ENCODE results near the gene PCDHB1.

The PCDHB1 gene

GRCh38 chr5:141105350-141105749 is 54.2 kb downstream of the PCDHB1 start:
- Histone ChIP-seq H3F3A (ENCODE audit: low read depth) (no peaks in the 10 kb centered on the region), H3K9ac (ENCODE audit: low read depth, low read length, poor library complexity, severe bottlenecking) (no peak overlapping the region), H2AFZ (ENCODE audit: low read length) (no peak overlapping the region), H3K9me2 (replicated peaks; ENCODE audit: low read depth, low read length) (no peaks in the 10 kb centered on the region), H3K4me2 (ENCODE audit: low read depth, low read length, poor library complexity, severe bottlenecking) (no peak overlapping the region), H3K27me3 (ENCODE audit: insufficient read depth, low read length, poor library complexity, severe bottlenecking) (no peaks in the 10 kb centered on the region), H3K9me3 (ENCODE audit: insufficient read depth, low read depth, low read length) (no peaks in the 10 kb centered on the region; the same call in 1 of the 2 replicates), H3K79me2 (ENCODE audit: insufficient read depth, low read length) (no peaks in the 10 kb centered on the region), H4K20me1 (ENCODE audit: insufficient read depth, low read length, poor library complexity, severe bottlenecking) (no peaks in the 10 kb centered on the region), H3K4me3 (ENCODE audit: low read length, poor library complexity, severe bottlenecking) (no peak overlapping the region), H3K4me1 (ENCODE audit: insufficient read depth, low read length, poor library complexity, severe bottlenecking) (no peaks in the 10 kb centered on the region), H3K36me3 (ENCODE audit: insufficient read depth, low read length) (no peaks in the 10 kb centered on the region)
- TF ChIP-seq, protein P1, sequence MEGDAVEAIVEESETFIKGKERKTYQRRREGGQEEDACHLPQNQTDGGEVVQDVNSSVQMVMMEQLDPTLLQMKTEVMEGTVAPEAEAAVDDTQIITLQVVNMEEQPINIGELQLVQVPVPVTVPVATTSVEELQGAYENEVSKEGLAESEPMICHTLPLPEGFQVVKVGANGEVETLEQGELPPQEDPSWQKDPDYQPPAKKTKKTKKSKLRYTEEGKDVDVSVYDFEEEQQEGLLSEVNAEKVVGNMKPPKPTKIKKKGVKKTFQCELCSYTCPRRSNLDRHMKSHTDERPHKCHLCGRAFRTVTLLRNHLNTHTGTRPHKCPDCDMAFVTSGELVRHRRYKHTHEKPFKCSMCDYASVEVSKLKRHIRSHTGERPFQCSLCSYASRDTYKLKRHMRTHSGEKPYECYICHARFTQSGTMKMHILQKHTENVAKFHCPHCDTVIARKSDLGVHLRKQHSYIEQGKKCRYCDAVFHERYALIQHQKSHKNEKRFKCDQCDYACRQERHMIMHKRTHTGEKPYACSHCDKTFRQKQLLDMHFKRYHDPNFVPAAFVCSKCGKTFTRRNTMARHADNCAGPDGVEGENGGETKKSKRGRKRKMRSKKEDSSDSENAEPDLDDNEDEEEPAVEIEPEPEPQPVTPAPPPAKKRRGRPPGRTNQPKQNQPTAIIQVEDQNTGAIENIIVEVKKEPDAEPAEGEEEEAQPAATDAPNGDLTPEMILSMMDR (conservative IDR thresholded peaks at IDR 0.05; ENCODE audit: low read length) = no peak
- no peak for TF ChIP-seq EZH2phosphoT487 (IDR thresholded peaks at IDR 0.05; ENCODE audit: borderline replicate concordance)

Data from Loucy (cell line).